GM18526 (cell line): Measurements from ENCODE around the gene NRAP.

Source experiments
- POLR2A ChIP-seq: IDR thresholded peaks from 3 replicates; pipeline ENCODE4 v1.6.1; 2011; ENCODE audit not compliant: insufficient read length; ENCODE audit errors: extremely low read depth

NRAP gene

DNA sequence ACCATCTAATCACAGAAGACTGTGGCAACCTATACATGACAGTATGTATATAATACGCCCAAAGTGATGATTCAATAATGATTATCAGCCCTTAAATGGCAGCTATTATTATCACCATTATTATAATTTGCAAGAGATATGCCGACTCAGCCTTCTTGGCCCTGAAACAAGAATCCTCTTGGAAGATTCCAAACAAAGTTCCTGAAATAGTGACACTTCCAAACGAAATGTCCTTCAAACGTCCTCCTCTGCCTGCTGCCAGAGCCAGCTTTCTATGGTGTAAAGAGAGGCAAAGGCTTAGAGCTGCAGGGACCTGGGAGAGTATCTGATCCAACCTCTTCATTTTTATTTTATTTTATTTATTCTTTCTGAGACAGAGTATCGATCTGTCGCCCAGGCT, 36.0 kb downstream of the NRAP start:
- no peak for TF ChIP-seq POLR2A

DNA sequence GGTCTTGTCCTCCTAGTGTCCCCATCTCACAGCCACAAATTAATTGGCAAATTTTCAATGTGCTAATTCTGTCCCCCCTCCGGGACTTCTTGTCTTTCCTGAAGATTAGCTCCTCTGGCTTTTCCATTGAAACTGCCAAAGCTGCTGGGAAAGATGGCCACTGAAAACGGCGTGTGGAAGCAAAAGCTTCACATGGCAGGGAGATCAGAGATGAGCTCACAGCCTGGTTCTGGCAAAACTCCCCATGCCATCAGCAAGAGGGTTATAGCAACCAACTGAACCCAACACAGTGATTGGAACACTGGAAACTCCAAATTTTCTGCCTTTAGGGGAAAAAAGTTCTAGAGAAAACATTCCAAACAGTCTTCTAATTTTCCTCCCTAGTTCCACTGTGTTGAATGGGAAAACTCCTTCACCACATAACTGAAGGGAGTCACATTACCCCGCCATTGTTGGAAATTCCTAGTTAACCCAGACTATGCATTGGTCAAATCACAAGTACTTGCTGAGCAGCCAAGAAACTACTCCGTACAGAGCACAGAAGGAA, 37.0 kb downstream of the NRAP start:
- TF ChIP-seq POLR2A: no peak

DNA sequence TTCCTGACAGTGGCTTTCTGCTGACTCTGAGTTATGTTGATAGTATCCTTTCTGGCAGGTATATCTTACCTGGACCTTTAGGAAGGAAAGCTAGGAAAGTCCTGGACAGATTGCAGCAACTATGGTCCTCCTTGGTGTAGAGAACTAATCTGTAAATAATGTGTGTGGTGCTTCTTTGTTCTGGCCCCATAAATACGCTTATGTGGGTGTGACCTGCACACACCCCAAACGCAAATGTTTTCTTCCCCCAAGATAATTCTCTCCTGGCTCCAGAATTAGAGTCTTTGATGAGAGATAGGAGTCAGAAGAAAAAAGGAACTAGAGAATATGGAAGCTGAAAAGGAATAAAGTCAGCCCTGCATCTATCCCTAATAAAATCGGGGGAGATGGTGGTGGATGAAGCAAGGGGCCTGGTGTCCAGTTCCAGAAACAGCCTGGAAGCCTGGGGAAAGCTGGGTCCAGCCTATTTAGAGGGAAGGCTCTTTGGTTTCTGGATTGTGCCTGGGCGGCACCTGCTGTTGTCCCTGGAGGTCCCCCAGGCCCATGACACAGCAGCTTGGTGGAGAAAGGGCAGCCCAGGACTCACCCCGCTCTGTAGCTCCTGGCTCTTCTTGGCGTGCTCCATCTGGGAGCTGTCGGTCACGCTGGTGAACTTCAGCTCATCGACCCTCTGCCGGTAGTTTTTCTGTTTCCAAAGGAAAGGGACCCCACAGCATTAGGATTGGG, 38.2 kb downstream of the NRAP start:
- no peak for TF ChIP-seq POLR2A

DNA sequence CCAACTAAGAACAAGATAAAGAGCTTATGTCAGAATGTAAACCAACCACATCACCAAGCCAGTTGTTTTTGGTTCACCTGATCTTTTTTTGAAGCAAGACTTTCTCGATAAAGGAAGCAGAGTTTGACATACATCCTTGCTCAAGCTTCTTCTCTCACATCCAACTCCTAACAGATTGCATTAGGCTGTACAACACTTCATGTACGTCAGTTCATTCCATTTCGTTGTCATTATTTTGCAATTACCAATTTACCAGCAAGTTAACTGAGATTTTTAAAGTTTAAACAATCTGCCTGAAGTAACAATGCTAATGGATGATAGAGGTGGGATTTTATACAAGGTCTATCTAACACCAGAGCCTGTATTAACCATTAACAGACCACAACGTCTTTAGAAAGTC, 41.0 kb downstream of the NRAP start:
- TF ChIP-seq POLR2A: no peak

DNA sequence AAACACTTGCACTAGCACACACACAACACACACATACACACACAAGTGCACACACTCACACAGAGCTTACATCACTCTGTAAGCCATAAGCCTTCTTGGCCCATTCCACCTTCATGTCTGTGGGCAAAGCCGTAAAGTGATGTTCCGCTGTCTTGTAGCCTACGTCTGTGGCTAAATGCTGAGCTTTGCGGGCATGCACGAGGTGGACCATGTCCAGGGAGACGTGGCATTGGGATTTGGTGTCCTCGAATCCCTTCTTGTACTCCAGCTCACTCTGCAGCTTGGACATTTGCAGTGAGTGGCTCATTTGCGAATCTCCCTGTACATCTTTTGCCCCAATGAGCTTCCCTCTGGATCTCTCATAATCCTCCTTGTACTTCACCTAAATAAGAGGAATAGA, 42.0 kb downstream of the NRAP start:
- TF ChIP-seq POLR2A: no peak

DNA sequence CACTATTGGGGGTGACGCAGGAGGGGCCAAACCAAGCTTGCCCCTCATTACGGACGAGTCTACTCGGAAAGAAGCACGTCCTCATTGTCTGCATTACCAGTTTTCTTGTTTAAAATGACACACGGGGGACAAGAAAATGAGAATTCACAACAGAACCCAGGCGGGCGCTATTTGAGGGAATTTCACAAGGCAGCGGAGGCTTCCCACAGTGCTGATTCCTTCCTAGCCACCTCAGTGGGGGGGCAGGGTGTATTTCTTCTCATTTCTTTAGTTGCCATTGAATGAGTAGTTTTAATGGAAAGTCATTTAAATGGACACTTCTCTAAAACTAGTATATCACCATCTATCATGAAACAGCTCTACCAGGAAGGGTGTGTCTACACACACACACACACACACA, 42.9 kb downstream of the NRAP start:
- no peak for TF ChIP-seq POLR2A

DNA sequence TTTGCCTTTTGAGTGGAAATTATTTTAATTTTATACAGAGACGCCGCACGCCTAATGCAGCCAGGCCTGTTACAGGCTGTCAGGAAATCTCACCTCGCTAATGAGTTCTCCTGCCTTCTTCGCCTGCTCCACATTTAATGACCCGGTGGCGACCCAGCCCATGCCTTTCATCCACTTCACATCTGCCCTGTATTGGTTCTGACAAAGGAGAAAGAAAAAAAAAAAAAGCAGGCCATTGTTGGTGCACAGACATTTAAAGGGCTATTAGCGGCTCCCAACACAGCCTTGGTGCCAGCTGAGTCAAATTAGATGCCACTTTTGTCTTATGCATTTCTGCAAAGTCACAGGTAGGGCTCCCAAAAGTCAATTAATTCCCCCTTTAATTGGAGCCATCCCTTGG, 43.3 kb downstream of the NRAP start:
- no peak for TF ChIP-seq POLR2A

DNA sequence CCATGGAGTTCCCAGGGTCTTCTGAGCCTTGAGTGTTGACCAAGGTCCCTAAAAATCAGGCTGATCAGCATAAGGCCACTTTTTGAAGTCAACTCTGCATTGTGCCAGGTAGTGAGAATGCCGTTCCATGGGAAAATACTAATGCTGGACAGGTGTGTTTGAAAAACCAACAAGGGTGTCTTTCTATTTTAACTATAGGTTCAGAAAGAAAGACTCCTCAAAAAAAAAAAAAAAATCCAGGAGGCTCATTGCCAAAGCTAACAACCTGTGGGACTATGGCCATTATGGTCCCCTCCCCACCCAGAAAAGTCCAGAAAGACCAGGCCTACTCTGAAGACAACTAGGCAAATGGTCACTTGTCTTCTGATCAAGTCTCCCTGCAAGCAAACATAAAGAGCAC, 44.4 kb downstream of the NRAP start:
- no peak for TF ChIP-seq POLR2A

DNA sequence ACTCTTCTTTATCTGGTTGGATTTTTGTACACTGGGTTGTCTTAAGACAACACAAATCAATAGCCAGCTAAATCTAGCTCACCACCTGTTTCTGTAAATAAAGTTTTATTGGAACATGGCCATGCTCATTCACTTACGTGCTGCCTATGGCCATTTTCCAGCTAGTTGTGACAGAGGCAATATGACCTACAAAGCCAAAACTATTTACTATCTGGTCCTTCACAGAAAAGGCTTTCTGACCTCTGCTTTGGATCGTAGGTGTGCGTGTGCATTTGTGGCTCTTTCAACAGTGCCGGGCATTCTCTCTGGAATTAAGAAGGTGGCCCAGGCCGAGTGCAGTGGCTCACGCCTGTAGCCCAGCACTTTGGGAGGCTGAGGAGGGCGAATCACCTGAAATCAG, 45.5 kb downstream of the NRAP start:
- no peak for TF ChIP-seq POLR2A

DNA sequence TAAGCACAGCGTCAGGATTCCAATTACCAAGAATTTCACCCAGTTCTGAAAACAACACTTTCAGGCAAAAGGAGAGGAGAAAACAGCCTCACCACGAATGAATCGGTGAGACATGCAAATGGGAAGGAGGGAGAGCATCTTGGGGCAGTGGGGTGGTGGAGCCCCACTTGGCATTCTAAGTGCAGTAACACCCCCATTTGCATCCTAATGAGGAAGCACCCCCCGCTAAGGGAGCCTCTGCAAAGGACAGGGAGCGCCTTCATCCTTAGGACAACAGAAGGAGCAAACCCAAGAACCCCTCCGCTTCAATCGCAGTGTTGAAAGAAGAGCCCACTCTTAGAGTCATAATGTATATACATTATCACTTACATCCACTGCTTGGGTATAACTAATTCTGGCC, 46.8 kb downstream of the NRAP start:
- TF ChIP-seq POLR2A: no peak

DNA sequence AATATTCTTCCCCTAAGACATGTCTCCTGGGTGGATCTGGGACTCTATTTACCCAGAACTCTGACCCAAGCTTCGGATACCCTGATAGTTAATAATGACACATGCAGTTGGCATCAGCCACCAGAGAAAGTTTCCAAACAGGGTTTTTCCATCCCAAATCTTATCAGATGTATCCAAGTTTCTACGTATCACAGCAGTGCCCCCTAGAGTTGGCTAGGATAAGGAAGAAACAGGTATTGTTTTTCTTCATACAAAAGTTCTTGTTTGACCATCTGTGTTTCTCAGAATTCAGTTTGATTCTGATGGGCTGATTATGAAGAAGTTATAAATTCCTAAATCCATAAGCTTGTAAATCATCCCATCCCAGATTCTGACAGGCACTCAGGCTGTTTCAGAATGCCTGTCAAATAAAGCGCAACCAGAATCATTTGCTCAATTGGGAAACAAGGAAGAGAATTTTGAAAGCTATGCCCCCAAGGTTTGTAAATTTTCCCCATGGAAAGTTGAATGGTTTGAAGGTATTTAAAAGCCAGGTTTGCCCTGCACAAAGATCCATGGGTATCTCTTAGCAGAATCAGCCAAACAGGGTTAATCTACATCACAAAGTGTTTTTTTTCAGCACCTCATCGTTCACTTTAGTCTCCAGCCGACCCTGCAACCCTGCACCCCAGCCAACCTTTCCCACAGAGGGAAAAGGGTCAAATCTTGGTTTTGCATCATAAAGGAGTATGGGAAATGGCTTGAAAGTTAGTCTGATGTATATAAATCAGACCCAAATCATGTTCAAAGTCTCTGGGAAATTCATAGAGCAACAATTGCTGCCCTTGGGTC, 47.4 kb downstream of the NRAP start:
- no peak for TF ChIP-seq POLR2A

DNA sequence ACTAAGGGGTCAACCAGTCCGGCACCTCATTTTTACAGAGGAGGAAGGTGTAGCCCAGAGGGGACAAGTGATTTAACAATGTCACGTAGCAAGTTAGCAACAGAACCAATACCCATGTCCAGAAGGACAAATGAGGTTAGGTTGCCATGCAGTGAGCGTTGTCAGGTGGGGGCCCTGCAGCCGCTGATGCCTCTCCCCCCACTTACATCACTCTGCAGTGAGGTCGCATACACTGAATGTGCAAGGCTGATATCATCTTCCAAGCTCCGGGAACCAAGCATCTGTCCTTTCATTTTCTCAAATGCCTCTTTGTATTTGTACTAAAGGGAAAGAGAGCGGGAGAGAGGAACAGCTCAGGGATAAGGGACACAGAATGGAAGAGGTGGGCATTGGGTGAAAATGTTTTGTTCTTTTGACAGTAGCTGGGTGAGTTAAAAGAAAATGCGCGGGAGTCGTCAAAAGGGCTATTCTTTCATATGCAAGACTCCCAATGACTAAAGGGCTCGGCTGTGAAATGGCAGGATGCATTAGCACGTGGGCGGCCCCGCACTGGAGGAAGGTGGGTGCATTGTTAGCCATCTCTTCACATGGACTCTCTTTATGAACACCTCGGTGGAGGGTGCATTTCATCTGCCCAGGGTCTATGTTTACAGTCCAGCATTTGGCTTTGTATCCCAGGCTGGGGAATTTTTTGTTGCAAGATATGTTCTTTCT, 49.7 kb downstream of the NRAP start:
- TF ChIP-seq POLR2A: no peak

DNA sequence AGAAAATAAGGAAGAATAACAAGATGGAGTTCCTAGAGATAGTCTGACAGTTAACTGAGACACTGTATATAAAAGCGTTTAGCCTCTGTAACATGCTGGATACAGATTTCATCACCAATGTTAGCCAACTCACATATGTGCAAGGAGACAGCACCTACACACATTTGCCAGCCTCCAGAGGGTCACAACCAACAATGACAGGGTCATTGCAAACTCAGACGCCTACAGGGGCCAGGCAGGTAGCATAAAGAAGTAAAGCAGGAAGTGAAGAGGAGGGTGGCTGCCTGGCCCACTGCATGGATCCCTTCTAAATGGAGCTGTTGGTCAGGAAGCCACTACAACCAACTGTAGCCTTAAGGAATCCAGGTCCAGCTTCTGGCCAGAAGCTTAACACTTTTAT, 50.4 kb downstream of the NRAP start:
- TF ChIP-seq POLR2A: no peak

DNA sequence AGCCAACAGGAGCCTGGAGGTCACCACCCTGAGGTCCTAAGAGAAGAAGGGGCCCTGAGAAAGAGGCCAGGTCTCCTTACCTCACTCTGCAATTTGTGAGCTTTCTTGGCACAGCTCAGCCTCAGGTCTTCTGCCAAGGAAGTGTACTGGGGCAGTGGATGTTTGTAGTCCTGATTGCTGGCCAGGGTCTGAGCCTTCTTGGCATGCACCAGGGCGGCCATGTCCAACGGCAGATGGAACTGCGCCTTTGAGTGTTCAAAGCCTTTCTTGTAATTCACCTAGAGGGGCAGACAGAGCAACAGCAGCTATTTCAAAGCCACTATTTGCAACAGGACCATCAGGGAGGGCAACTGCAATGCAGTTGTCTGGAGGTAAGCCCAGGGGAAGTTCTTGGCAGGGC, 51.7 kb downstream of the NRAP start:
- TF ChIP-seq POLR2A: no peak
